T1000 (cell line): ENCODE data around the gene ACOXL.

Experiments
- DNase-seq: peaks from one replicate; lab custom pipeline; 2025; ENCODE audit warnings: mixed read lengths; lab: John Stamatoyannopoulos, UW

Gene ACOXL

DNA sequence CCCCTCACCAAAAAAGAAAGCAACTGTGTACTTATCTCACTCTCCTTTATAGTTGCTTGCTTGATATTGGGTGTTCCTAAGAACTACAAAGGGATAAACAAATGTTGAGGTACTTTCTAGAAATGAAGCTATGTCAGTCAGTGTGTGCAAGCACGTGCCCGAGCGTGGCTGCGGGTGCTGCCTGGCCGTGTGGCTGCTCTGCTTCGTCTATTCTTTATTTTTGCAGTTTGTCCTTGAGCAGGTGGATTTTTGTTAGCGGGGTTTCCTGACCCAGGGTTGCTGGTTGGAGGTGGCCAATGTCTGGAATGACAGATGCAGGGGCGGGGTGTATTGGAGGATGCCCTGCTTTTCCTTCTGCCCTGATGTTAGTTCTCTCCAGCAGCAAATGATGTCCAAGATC is 62.6 kb downstream of the ACOXL start:
- DNase-seq, result no peak

DNA sequence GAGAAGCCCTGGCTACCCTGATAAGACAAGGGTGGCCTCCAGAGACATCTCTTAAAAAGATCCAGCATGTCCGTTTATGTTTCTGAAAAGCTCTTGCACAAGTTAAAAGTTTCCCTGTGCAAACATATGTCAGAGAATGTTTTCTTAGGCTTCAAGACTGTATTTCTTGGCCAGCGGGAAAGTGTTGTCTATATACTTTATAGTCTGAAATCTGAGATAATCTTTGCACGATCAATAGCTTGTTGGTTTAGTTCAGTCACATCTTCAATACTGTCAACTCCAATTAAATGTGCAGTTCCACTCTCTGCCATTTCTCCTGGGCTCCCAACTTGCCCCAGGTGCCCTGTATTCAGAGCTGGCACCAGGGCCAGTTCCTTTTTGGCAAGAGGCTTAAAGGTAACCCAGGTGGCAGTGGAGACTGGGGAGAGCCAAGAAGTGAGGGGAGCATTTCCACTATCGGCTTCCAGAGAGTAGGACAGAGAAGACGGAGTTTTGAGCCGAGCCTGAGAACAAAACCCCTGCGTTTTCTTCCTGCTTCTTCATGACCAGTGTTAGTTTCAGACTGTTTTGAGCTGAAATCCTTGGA is 64.4 kb downstream of the ACOXL start:
- no peak for DNase-seq

DNA sequence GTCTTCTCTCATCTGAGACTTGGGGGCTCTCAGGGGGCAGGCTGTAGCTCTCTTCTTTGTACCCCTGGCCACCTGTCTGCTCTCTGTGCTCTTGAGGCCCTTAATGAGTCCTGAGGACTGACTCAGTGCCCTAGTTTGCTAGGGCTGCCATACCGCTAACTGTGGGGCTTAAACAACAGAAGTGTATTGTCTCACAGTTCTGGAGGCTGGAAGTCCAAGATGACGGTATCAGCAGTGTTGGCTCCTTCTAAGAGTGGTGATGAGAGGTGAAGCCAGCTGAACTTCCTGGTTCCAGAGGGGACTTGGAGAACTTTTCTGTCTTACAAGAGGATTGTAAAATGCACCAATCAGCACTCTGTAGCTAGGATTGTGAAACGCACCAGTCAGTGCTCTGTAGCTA is 67.0 kb downstream of the ACOXL start:
- DNase-seq, result no peak

DNA sequence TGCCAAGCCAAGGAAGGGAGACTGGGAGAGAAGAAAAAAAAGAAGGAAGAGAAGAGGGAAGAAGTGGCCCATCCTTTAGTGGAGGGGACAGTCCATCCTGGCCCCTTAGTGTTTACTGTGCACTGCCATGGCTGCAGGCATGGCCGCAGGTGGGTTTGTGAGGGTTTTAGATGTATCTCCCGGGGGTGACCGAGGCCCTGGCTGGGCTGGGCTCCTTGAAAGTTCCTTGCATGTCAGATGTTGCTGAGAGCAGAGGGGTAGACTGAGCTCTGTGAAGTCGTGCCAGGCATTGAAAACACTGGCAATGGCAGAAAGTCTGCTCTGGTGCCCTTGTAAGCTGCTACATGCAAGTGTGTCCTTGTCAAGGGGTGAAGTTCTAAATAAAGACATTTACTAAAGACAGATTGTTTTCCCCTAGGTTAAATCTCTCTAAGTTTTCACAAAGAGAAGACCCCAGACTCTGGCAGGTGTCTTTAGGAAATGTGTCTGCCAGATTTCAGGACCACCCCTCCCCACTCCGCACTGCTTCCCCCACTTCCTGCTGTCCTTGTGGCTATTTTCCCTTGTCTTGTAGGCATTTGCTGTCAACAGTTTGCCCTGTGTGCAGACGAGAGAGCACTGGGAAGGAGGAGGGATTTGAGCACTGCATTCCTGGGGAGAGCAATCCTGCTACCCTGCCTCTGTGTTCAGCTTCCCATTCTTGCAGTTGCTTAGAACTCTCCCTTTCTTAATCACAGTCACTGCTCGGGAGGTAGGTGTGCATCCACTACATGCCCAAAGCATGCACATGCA is 68.4 kb downstream of the ACOXL start:
- no peak for DNase-seq

DNA sequence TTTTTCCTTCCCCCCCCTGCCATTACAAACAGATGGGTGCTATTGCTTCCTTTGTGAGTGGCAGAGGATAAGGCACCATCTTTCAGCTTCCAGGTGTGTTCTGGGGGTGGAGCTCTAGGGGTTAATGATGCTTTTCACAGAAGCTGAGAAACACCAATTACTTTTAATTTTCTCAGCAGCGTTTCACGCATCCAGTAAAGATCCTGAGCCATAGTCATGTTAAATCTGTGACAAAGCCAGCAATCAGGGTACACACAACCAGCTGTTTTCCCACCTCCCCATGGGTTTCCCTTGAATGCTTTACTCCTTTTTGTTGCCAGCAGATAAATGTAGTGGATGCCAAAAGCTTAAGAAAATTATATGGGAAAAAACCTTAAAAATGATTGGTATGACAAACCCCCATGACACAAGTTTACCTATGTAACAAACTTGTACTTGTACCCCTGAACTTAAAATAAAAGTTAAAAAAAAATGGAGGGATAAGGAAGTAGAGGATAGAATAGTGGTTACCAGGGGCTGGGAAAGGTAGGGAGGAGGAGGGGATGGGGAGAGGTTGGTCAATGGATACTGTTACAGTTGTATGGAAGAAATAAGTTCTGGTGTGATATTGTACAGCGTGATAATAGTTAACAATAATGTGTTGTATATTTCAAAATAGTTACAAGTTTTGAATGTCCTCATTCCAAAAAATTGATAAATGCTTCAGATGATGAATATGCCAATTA is 70.0 kb downstream of the ACOXL start:
- no peak for DNase-seq

DNA sequence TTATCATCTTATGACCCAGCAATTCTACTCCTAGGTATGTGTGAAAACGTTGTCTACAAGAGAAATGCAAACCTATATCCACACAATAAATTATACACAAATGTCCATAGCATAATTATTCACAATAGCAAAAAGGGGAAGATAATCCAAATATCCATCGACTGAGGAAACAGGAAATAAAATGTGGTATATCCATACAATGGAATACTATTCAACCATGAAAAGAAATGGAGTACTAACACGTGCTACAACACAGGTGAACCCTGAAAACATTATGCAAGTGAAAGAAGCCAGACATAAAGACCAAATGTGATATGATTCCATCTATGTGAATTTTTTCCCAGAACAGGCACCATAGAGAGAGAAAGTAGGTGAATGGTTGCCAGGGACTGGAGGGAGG is 72.1 kb downstream of the ACOXL start:
- DNase-seq, result no peak

DNA sequence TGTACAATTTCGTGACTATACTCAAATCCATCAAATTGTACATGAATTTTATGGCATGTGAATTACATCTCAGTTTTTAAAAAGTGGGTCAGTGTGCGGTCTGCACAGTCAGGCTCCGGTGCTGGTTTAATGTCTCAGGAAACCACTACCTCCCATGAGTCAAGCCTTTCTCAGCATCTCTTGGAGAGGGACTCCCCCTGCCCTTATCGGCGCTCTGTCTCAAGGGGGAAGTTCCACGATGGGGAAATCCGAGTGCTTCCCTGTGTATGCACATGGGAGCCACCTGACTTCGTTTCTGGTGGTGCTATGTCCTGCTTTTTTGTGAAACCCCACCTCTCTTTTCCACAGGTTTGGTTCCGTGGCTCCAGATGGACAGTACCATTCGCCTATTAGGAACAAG is 72.5 kb downstream of the ACOXL start:
- DNase-seq, result no peak

DNA sequence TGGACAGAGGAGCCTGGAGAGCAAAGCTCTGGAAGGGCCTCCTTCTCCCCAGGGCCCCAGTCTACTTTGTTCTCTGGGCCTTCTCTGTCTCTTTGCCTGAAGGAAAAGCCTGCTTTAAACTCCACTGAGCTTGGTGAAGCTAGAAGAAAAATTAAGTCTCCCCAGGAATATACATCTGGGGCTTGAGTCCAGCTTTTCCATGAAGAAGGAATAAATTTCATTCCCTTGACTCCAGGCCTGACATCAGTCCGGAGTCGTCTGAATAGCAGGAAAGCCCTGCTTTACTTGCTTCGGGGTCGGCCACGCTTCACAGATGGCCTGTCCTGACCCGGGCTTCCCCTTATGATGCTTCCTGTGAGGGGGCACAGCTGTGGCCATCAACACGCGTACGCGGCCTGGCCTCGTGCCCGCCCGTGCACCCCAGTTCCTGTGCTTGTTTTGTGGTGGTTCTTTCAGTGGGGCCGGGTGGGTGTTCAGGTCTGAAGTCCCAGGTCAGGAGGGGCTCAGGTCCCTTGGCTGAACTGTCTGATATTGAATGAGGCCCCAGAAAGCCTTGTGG is 73.6 kb downstream of the ACOXL start:
- DNase-seq, result no peak

DNA sequence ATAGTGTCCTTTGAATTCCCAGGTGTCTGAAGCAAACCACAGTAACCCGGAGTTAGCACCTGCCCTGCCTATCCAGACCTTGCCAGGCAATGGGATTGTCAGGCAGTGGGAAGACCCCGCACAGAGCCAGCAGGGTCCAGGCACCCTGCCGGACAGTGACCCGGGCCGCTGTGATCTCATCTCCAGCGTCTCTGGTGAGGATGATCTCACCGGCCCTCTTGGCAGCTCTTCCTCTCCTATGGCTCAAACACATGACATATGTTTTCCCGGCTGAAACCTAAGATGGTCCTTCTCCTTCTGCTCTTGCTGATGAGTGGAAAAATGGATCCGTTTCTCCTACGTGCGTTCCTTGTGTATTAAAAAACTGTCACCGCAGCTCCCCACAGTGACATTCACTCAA is 75.1 kb downstream of the ACOXL start:
- no peak for DNase-seq

DNA sequence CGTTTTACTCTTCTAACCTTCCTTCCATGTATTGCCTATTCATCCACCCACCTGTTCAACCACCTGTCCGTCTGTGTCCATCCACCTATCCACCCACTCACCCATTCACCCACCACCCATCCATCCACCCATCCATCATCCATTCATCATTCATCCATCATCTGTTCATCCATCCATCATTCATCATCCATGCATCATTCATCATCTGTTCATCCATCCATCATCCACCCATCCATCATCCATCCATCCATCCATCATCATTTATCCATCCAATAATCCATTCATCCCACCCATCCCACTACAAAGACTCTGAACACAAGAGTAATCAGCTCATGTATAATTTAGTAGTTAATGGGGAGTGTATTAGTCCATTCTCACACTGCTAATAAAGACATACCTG is 78.0 kb downstream of the ACOXL start:
- no peak for DNase-seq

DNA sequence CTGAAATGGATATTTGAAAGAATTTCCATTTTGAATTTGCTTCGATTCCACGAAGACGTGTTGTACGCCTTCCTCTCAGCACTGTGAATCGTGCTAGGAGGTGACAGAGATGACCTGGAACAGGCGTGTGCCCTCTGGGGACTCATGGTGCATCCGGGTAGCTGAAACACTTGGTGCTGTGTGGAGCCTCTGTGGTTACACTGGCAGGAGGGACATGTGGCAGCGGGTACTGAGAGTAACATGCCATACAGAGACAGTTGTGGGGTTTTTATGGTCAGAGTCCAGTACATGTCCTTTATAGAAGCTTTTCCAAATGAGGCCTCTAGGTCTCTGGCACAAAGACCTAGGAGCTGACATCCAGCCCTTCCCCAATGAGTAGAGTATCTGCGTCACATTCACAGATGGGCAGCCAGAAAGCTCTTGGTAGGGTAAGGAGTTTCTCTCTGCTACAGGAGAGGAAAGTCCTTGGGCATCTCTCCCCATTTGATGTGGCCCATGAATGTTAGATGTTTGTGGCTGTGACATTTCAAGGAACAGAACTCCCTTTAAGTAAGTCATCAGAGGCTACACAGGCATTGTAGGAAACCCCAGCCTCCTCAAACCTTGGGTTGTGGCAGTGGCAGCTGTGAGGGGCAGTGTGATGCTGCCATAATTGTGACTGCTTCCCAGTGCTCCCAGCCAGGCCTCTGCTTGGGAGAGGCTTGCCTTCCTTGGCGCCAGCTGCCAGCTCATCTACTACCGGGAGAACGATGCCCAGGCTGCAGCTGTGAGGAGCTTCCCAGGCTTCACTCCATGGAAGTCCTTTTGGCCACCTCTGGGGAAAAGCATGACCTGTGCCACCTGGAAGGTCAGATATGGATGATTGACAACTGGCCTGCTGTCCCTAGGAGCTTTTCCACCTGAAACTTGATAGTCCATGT is 80.6 kb downstream of the ACOXL start:
- DNase-seq, result no peak

DNA sequence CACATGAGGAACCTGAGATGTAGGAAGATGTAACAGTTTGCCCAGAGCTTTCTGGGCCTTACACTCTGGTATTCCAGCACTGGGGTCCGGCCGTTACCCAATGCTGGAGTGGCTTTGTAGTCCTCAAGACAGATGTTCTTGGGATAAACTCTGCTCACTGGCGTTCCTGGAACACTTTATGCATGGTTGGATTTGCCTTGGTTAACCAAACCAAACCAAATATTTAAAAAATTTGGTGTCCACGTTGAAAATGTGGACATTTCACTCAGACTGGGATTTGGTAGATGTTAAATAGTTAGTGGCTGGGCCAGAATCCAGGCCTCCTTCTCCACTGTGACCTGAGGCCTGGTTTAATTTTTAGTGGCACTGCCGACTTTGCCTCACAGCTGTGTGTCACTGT is 81.5 kb downstream of the ACOXL start:
- DNase-seq, result no peak

DNA sequence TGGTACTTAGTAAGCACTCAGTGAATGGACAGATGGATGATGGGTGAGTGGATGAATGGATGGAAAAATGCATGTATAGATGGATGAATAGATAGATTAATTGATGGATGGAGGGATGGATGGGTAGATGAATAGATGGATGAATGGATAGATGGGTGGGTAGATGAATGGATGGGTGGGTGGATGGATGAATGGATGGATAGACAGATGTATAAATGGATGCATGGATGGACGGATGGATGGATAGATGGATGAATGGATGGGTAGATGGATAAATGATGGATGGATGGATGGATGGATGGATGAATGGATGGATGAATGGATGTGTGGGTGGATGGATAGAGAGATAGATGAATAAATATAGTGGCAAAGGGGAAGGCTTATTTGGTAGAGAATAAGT is 83.6 kb downstream of the ACOXL start:
- no peak for DNase-seq

DNA sequence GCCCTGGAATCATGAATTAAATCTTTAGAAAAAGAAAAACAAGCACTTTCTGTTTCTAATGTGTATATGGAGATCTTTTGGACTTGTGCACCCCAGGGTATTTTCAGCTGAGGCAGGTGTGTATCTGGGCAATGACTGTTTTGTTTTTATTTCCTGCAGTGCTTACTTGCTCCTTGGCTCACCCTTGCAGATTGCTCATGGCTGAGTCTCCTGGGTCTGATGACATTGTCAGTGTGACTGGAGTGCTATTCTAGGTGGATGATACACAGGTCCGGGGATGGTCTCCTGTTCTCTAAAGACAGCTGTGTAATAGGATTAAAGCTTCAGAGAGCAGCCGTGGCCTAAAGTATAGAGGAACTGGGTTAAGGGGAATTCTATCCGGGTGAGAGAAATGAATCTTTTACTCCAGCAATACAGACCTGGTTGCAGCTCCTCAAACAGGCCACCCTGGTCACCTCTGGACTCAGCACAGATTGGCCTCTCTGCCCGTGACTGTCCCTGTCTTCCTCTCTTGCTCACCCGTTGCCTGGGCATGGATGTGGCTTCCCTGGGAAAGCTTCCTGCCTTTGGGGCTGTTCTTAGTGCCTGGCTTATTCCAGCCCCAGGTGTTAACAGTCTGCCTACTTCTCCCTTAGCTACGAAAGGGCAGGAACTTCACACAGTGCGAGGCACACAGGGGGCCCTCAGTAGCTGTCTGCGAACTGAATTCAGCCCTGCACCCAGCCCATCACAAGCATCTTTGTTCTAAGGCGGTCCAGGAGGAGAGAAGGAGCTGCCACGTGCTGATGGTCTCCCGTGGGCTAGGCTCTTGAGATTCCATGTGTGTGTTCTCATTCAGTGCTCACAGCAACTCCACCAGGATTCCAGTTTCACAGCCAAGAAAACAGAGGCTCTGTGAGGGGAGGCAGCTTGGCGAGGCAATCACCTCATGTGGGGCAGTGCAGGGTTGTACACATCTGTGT is 84.3 kb downstream of the ACOXL start:
- DNase-seq, result no peak

DNA sequence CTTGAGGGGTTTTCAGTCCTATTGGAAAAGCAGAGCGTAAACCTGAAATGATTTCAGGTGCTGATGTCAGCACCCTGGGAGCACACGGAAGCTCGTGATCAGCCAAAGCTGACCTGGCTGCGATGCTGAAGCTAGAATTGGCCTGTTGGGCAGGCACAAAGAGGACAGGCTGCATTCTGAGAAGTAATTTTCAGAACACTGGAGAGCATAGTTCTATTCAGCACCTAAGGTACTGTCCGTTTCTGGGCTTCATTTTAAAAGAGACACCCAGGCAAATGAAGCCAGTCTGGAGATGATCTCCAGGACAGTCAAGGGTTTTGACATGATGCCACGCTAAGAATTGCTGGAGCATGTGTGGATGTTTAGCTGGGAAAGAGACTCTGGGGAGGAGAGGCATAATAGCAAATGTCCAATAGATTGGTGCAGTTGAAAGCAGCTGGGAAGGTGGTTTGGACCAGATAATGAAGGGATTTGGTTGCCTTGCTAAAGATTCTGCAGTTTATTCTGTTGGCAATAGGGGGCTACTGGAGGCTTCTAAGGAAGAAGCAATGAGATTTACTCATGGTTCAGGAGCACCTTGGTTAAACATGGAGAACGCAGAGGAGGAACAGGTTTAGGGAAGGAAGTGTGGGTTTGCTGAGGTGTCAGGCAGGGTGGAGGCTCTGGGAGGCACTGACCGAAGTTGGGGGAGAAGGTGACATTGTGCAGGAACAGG is 86.6 kb downstream of the ACOXL start:
- DNase-seq, result no peak

DNA sequence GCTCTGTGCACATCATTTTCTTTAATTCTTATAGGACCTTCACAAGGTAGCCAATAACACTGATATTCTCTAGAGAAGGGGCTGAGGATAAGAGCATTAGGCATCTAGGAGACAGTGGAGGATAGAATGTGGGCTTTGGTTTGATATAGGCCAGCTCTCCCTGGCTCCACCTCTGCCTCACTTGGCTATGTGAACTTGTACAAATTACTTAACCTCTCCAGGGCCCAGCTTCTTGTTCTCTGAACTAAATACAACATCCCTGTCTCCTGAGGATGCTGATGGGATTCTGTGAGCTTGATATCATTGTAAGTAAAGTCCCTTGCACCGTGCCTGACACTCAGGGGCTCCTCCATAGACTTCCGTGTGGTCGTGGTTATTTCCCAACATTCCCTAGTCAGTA is 87.3 kb downstream of the ACOXL start:
- DNase-seq, result no peak

DNA sequence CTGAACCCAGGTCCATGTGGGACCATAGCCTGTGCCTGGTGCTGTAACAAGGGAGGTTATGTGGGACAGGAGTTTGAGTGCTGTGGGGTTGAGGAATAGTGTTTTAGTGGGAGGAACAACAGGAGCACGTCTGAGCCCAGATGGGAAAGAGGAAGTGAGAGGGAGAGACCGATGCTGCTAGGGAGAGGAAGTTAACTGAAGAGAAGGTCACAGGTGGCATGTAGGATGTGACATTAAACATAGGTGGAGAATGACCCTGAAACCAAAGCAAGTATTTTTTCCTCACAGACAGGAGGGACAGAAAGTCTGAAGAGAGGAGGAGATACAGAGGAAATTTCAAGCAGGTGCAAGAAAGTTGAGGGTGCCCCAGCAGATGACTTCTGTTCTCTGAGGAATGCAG is 87.8 kb downstream of the ACOXL start:
- no peak for DNase-seq

DNA sequence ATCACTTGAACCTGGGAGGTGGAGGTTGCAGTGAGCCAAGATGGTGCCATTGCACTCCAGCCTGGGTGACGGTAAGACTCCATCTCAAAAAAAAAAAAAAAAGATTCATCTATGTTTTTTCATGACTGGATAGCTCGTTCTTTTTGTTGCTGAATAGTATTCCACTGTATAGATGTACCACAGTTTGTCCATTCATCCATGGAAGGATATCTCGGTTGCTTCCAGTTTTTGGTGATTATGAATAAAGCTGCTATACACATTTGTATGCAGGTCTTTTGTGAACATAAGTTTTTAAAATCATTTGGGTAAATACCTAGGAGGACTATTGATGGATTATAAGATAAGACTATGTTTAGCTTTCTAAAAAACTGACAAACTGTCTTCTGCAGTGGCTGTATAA is 90.8 kb downstream of the ACOXL start:
- DNase-seq, result no peak

DNA sequence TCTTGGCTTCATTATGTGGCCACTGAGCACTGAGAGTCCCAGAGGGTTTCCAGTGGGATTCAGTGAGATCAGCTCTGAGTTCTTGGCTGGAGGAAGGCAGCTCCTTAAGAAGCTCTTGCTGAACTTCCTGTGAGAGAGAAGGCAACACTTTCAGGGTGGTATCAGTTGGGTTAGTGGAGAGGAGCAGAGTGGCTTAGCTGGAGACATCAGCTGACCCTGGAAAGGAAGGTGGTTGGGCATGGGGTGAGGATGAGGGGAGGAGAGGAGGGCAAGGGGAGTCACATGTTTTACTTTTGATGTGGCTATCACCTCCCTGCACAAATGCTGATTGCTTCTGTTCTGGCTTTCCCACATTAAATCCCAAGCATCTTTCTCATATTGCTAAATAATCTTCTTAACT is 95.1 kb downstream of the ACOXL start:
- DNase-seq, result no peak

DNA sequence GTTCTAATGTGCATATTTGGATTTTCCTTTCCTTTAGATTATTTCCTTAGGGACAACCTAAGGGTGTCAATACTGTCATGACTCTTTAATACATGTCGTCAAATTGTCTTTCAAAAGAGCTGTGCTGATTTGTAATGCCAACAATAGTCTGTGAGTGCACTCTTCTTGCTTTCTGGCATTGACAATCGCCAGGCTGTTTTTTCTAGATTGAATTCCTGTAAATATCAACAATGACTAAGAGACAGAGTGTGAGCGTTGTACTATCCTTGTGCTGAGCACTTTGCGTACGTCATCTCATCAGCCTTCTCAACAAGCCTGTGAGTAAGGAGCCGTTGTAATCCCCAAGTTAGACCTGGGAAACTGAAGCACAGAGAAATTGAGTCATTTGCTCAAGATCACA is 96.0 kb downstream of the ACOXL start:
- no peak for DNase-seq
